Activated naive CD8-positive, alpha-beta T cell treated with anti-CD3 and anti-CD28 coated beads, Interleukin-2, amount 50 U/mL, for 16 hours (primary cell): ENCODE measurements around the gene IZUMO3.
"Not testable (repeated sequence)": the region's sequence is repeated elsewhere in the genome, so short reads cannot be mapped to it uniquely, and the experiment has no call there.

Source experiments
- DNase-seq: peaks from one replicate; pipeline ENCODE4 v3.0.0-alpha.2; 2020; ENCODE audit warnings: low read depth, low spot score

The IZUMO3 gene

GRCh38 chr9:24545847-24546522 is at the start of gene IZUMO3:
Gene IZUMO3, minus strand, starts transcription at chr9:24545897. Its CDS starts 248 bp downstream, at chr9:24545649.
- no peak for DNase-seq

- DNase-seq = no peak
Measured at GRCh38 chr9:24594234-24594850, 48.6 kb upstream of the IZUMO3 start.

GRCh38 chr9:24590432-24590831 is 44.7 kb upstream of the IZUMO3 start:
- no peak for DNase-seq

- no peak for DNase-seq
Measured at GRCh38 chr9:24587883-24588282, 42.2 kb upstream of the IZUMO3 start.

GRCh38 chr9:24582146-24583126 is 36.7 kb upstream of the IZUMO3 start:
- no peak for DNase-seq

GRCh38 chr9:24580005-24580404 is 34.3 kb upstream of the IZUMO3 start:
- DNase-seq = not testable (repeated sequence)

GRCh38 chr9:24572406-24572805 is 26.7 kb upstream of the IZUMO3 start:
- DNase-seq = no peak

GRCh38 chr9:24561957-24562356 is 16.3 kb upstream of the IZUMO3 start:
- no peak for DNase-seq

- DNase-seq = no peak
Measured at GRCh38 chr9:24553183-24553552, 7.5 kb upstream of the IZUMO3 start.

- DNase-seq = no peak
Measured at GRCh38 chr9:24552526-24553182, 7.0 kb upstream of the IZUMO3 start.

GRCh38 chr9:24545285-24545684 is 412 bp downstream of the IZUMO3 start:
- DNase-seq = no peak

GRCh38 chr9:24518545-24518944 is 27.2 kb downstream of the IZUMO3 start:
- no peak for DNase-seq

GRCh38 chr9:24516463-24516862 is 29.2 kb downstream of the IZUMO3 start:
- no peak for DNase-seq

GRCh38 chr9:24509850-24510249 is 35.8 kb downstream of the IZUMO3 start:
- no peak for DNase-seq

GRCh38 chr9:24504521-24504920 is 41.2 kb downstream of the IZUMO3 start:
- no peak for DNase-seq

GRCh38 chr9:24502206-24502937 is 43.3 kb downstream of the IZUMO3 start:
- no peak for DNase-seq

- no peak for DNase-seq
Measured at GRCh38 chr9:24500761-24501160, 44.9 kb downstream of the IZUMO3 start.

GRCh38 chr9:24498632-24499031 is 47.1 kb downstream of the IZUMO3 start:
- DNase-seq = no peak

GRCh38 chr9:24497671-24498070 is 48.0 kb downstream of the IZUMO3 start:
- DNase-seq = no peak
